Measurements from ENCODE around the gene EP300. TPM values are rescaled to one million over a fixed set of nuclear protein-coding genes. Genes with fewer than 3 reads are reported as not detected.

The EP300 gene
- polyA plus RNA-seq, 1 donor from 2014 or later: 13.9 TPM

DNA sequence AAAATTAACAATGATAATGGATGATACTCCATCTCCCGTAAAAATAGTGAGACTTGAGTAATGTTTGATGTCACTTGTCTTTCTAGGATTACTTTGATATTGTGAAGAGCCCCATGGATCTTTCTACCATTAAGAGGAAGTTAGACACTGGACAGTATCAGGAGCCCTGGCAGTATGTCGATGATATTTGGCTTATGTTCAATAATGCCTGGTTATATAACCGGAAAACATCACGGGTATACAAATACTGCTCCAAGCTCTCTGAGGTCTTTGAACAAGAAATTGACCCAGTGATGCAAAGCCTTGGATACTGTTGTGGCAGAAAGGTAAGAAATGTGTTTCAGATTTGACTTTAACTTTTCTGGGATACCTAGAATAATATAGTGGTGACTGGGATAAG lies 64.7 kb downstream of the EP300 start:
- H3K4me2 ChIP-seq (ENCODE audit: low read length): no peak overlapping the region
- H3K36me3 ChIP-seq (ENCODE audit: insufficient read depth, low read length): peaks cover 28% of the 10 kb centered on the region
- H3F3A ChIP-seq (ENCODE audit: insufficient read depth, low read length, poor library complexity, severe bottlenecking): no peaks in the 10 kb centered on the region
- H3K27ac ChIP-seq (ENCODE audit: low read length): no peak overlapping the region
- no peaks in the 10 kb centered on the region for H3K27me3 ChIP-seq (ENCODE audit: insufficient read depth, low read depth, low read length)
- no peak overlapping the region for H3K9ac ChIP-seq (ENCODE audit: low read length)
- no peaks in the 10 kb centered on the region for H3K9me3 ChIP-seq (ENCODE audit: low read length)
- H3K4me3 ChIP-seq (ENCODE audit: low read length): no peak overlapping the region
- TF ChIP-seq EZH2 (IDR thresholded peaks at IDR 0.05; ENCODE audit: borderline replicate concordance, insufficient read depth, low read length, poor library complexity, severe bottlenecking) (no peak), EP300 (conservative IDR thresholded peaks at IDR 0.05; ENCODE audit: poor library complexity, severe bottlenecking) (no peak), TAF1 (IDR thresholded peaks at IDR 0.05; ENCODE audit: low read depth) (no peak), RAD21 (conservative IDR thresholded peaks at IDR 0.05) (no peak)
- TF ChIP-seq, protein P1, sequence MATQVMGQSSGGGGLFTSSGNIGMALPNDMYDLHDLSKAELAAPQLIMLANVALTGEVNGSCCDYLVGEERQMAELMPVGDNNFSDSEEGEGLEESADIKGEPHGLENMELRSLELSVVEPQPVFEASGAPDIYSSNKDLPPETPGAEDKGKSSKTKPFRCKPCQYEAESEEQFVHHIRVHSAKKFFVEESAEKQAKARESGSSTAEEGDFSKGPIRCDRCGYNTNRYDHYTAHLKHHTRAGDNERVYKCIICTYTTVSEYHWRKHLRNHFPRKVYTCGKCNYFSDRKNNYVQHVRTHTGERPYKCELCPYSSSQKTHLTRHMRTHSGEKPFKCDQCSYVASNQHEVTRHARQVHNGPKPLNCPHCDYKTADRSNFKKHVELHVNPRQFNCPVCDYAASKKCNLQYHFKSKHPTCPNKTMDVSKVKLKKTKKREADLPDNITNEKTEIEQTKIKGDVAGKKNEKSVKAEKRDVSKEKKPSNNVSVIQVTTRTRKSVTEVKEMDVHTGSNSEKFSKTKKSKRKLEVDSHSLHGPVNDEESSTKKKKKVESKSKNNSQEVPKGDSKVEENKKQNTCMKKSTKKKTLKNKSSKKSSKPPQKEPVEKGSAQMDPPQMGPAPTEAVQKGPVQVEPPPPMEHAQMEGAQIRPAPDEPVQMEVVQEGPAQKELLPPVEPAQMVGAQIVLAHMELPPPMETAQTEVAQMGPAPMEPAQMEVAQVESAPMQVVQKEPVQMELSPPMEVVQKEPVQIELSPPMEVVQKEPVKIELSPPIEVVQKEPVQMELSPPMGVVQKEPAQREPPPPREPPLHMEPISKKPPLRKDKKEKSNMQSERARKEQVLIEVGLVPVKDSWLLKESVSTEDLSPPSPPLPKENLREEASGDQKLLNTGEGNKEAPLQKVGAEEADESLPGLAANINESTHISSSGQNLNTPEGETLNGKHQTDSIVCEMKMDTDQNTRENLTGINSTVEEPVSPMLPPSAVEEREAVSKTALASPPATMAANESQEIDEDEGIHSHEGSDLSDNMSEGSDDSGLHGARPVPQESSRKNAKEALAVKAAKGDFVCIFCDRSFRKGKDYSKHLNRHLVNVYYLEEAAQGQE (IDR thresholded peaks at IDR 0.05; ENCODE audit: borderline replicate concordance): no peak
- no peaks in the 10 kb centered on the region for H4K20me1 ChIP-seq (ENCODE audit: insufficient read depth)
- H3K79me2 ChIP-seq (replicated peaks; ENCODE audit: insufficient read depth, low read length): no peaks in the 10 kb centered on the region
- H2AFZ ChIP-seq (ENCODE audit: low read depth, low read length): no peak overlapping the region
- no peaks in the 10 kb centered on the region for H3K9me2 ChIP-seq (ENCODE audit: insufficient read depth, low read length)

DNA sequence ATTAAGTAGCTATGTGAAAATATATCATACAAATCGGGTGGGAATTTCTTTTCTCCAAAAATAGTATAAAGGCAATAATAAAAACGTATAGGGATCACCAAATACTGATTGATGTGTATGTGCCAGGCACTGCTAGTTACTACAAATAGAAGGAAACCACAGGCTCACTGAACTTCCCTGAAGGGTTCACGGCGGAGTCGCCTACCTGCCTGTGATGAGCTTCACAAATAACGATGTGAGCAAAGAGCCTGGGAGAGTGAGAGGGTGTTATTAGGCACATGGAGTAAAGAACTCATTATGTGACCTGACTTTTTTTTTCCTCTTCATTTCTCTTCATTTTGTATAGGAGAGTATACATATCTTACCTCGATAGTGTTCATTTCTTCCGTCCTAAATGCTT lies 76.8 kb downstream of the EP300 start:
- no peaks in the 10 kb centered on the region for H4K20me1 ChIP-seq (ENCODE audit: insufficient read depth)
- no peak overlapping the region for H3K4me2 ChIP-seq (ENCODE audit: low read length)
- TF ChIP-seq EP300 (conservative IDR thresholded peaks at IDR 0.05; ENCODE audit: poor library complexity, severe bottlenecking) (no peak), RAD21 (conservative IDR thresholded peaks at IDR 0.05) (no peak)

DNA sequence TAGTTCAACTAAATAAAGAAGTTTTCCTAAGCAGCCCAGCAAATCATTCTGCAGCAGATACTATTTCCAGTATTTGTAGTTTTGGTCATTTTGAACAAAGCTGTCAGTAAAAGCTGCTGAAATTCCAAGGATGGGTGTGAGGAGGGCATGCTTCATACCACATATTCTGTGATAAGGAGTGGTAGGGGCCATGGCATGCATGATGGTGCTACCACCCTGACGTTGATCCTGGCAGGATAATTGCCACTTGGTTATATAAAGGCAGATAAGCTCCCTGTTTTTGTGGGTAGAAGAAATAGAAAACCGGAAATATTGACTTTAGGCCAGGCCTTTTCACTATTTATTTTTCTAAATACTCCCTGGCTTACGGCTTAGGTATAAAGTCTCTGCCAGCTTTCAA lies 79.6 kb downstream of the EP300 start:
- H3K4me3 ChIP-seq (ENCODE audit: low read length): no peak overlapping the region
- no peaks in the 10 kb centered on the region for H4K20me1 ChIP-seq (ENCODE audit: insufficient read depth)
- peaks cover 14% of the 10 kb centered on the region for H3K36me3 ChIP-seq (ENCODE audit: insufficient read depth, low read length)
- no peaks in the 10 kb centered on the region for H3K9me2 ChIP-seq (ENCODE audit: insufficient read depth, low read length)
- H3K4me2 ChIP-seq (ENCODE audit: low read length): no peak overlapping the region
- no peak overlapping the region for H2AFZ ChIP-seq (ENCODE audit: low read depth, low read length)
- H3K79me2 ChIP-seq (replicated peaks; ENCODE audit: insufficient read depth, low read length): no peaks in the 10 kb centered on the region
- TF ChIP-seq MXI1 (conservative IDR thresholded peaks at IDR 0.05; ENCODE audit: poor library complexity, severe bottlenecking) (no peak), RAD21 (conservative IDR thresholded peaks at IDR 0.05) (no peak)
- H3K9me3 ChIP-seq (ENCODE audit: low read length): no peaks in the 10 kb centered on the region
- H3K27ac ChIP-seq (ENCODE audit: low read length): no peak overlapping the region
- H3K27me3 ChIP-seq (ENCODE audit: insufficient read depth, low read depth, low read length): no peaks in the 10 kb centered on the region
- no peaks in the 10 kb centered on the region for H3F3A ChIP-seq (ENCODE audit: insufficient read depth, low read length, poor library complexity, severe bottlenecking)
- H3K9ac ChIP-seq (ENCODE audit: low read length): no peak overlapping the region

More for the DNA sequence above, 76.8 kb downstream of the EP300 start:
- Histone ChIP-seq H3K4me3 (ENCODE audit: low read length) (no peak overlapping the region), H3F3A (ENCODE audit: insufficient read depth, low read length, poor library complexity, severe bottlenecking) (no peaks in the 10 kb centered on the region), H3K27ac (ENCODE audit: low read length) (no peak overlapping the region), H3K9me2 (ENCODE audit: insufficient read depth, low read length) (no peaks in the 10 kb centered on the region), H3K9me3 (ENCODE audit: low read length) (no peaks in the 10 kb centered on the region), H3K9ac (ENCODE audit: low read length) (no peak overlapping the region), H2AFZ (ENCODE audit: low read depth, low read length) (no peak overlapping the region), H3K79me2 (replicated peaks; ENCODE audit: insufficient read depth, low read length) (no peaks in the 10 kb centered on the region), H3K27me3 (ENCODE audit: insufficient read depth, low read depth, low read length) (no peaks in the 10 kb centered on the region), H3K36me3 (ENCODE audit: insufficient read depth, low read length) (peaks cover 14% of the 10 kb centered on the region)

DNA sequence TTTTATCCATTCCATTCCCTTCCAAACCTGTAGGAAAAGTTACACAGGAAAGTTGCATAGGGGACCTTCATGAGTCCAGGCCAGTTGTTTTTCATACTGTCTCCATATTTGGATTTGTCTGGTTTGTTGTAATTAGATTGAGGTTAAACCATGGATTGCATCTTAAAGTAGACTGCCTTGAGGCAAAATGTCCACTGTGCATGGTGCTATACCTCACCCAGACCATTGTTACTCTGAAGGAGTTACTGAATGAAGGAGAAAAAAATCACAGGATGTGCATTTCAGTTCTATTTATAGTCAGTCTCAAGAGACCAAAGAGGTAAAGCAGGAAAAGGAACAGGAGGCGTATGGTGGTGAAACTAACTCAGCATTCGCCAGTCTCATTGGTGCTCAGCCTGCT lies 83.2 kb downstream of the EP300 start:
- no peaks in the 10 kb centered on the region for H3K36me3 ChIP-seq (ENCODE audit: insufficient read depth, low read length)
- no peaks in the 10 kb centered on the region for H4K20me1 ChIP-seq (ENCODE audit: insufficient read depth)
- H3K4me3 ChIP-seq (ENCODE audit: low read length): no peak overlapping the region
- no peak overlapping the region for H3K4me2 ChIP-seq (ENCODE audit: low read length)
- H2AFZ ChIP-seq (ENCODE audit: low read depth, low read length): no peak overlapping the region
- no peaks in the 10 kb centered on the region for H3K79me2 ChIP-seq (replicated peaks; ENCODE audit: insufficient read depth, low read length)
- H3K9me2 ChIP-seq (ENCODE audit: insufficient read depth, low read length): no peaks in the 10 kb centered on the region
- no peak overlapping the region for H3K27ac ChIP-seq (ENCODE audit: low read length)
- no peaks in the 10 kb centered on the region for H3K27me3 ChIP-seq (ENCODE audit: insufficient read depth, low read depth, low read length)
- no peaks in the 10 kb centered on the region for H3K9me3 ChIP-seq (ENCODE audit: low read length)
- no peaks in the 10 kb centered on the region for H3F3A ChIP-seq (ENCODE audit: insufficient read depth, low read length, poor library complexity, severe bottlenecking)
- no peak overlapping the region for H3K9ac ChIP-seq (ENCODE audit: low read length)
- no peak for TF ChIP-seq EZH2 (IDR thresholded peaks at IDR 0.05; ENCODE audit: borderline replicate concordance, insufficient read depth, low read length, poor library complexity, severe bottlenecking)
- TF ChIP-seq EP300 (conservative IDR thresholded peaks at IDR 0.05; ENCODE audit: poor library complexity, severe bottlenecking): no peak
- TF ChIP-seq TAF1 (IDR thresholded peaks at IDR 0.05; ENCODE audit: low read depth): no peak
- TF ChIP-seq, protein P1 (IDR thresholded peaks at IDR 0.05; ENCODE audit: borderline replicate concordance): no peak
- no peak for TF ChIP-seq SMC3 (conservative IDR thresholded peaks at IDR 0.05; ENCODE audit: poor library complexity)
- TF ChIP-seq MXI1 (conservative IDR thresholded peaks at IDR 0.05; ENCODE audit: poor library complexity, severe bottlenecking): no peak
- TF ChIP-seq, protein P2, sequence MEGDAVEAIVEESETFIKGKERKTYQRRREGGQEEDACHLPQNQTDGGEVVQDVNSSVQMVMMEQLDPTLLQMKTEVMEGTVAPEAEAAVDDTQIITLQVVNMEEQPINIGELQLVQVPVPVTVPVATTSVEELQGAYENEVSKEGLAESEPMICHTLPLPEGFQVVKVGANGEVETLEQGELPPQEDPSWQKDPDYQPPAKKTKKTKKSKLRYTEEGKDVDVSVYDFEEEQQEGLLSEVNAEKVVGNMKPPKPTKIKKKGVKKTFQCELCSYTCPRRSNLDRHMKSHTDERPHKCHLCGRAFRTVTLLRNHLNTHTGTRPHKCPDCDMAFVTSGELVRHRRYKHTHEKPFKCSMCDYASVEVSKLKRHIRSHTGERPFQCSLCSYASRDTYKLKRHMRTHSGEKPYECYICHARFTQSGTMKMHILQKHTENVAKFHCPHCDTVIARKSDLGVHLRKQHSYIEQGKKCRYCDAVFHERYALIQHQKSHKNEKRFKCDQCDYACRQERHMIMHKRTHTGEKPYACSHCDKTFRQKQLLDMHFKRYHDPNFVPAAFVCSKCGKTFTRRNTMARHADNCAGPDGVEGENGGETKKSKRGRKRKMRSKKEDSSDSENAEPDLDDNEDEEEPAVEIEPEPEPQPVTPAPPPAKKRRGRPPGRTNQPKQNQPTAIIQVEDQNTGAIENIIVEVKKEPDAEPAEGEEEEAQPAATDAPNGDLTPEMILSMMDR (IDR thresholded peaks at IDR 0.05; ENCODE audit: poor library complexity, severe bottlenecking): no peak
